DOHH2 (cell line): ENCODE data around the gene GRAMD2B.

Experiments
- H3F3A ChIP-seq: fragments of 200-600 bp; sonication (generic), shearing (Covaris generic); 2 replicates; pipeline ENCODE4 v1.6.0; 2016; ENCODE audit warnings: antibody characterized with exemption, mild to moderate bottlenecking; ENCODE audit not compliant: control insufficient read depth, insufficient read depth
- H3K27ac ChIP-seq: fragments of 200-600 bp; sonication (generic); 2 replicates; pipeline ENCODE4 v1.5.1; 2014; ENCODE audit warnings: low read depth, mild to moderate bottlenecking, low read length, moderate library complexity
- H3K27me3 ChIP-seq: fragments of 200-600 bp; sonication (generic); 2 replicates; pipeline ENCODE4 v1.6.1; 2014; ENCODE audit warnings: mild to moderate bottlenecking, low read length, mixed read lengths; ENCODE audit not compliant: control insufficient read depth
- H3K36me3 ChIP-seq: fragments of 200-600 bp; sonication (generic); 2 replicates; pipeline ENCODE4 v1.6.1; 2014; ENCODE audit warnings: mild to moderate bottlenecking, low read length, moderate library complexity, mixed read lengths; ENCODE audit not compliant: control insufficient read depth
- H3K4me1 ChIP-seq: fragments of 200-600 bp; sonication (generic); 2 replicates; pipeline ENCODE4 v1.6.1; 2014; ENCODE audit warnings: mild to moderate bottlenecking, low read length, mixed read lengths; ENCODE audit not compliant: control insufficient read depth
- H3K4me2 ChIP-seq: fragments of 200-600 bp; sonication (generic); 2 replicates; pipeline ENCODE4 v1.6.0; 2014; ENCODE audit warnings: mild to moderate bottlenecking, low read length, moderate library complexity
- H3K4me3 ChIP-seq: fragments of 200-600 bp; sonication (generic); 2 replicates; pipeline ENCODE4 v1.5.1; 2014; ENCODE audit warnings: mild to moderate bottlenecking, low read length, mixed read lengths
- H3K79me2 ChIP-seq: fragments of 200-600 bp; sonication (generic); 2 replicates; pipeline ENCODE4 v1.6.1; 2014; ENCODE audit warnings: mild to moderate bottlenecking, low read length, mixed read lengths; ENCODE audit not compliant: control insufficient read depth
- H3K9me2 ChIP-seq: fragments of 200-600 bp; sonication (generic); replicated peaks from 2 replicates; pipeline ENCODE4 v1.6.1; 2014; ENCODE audit warnings: mild to moderate bottlenecking, low read length, mixed read lengths; ENCODE audit not compliant: control insufficient read depth
- H3K9me3 ChIP-seq: fragments of 200-600 bp; sonication (generic); 2 replicates; pipeline ENCODE4 v1.6.1; 2014; ENCODE audit warnings: antibody characterized with exemption, low read length, mixed read lengths; ENCODE audit not compliant: control insufficient read depth, insufficient read depth
- H4K20me1 ChIP-seq: fragments of 200-600 bp; sonication (generic); 2 replicates; pipeline ENCODE4 v1.6.0; 2014; ENCODE audit warnings: low read depth, mild to moderate bottlenecking, antibody characterized with exemption, low read length, moderate library complexity; ENCODE audit not compliant: control insufficient read depth, insufficient read depth
- EZH2phosphoT487 ChIP-seq: fragments of 200-600 bp; sonication (generic); IDR thresholded peaks from 2 replicates; pipeline ENCODE4 v1.6.1; 2017; ENCODE audit warnings: borderline replicate concordance, mild to moderate bottlenecking, antibody characterized with exemption, low read length, moderate library complexity, mixed read lengths
- TF ChIP-seq, protein P1 (sequence below): fragments of 200-600 bp; sonication (generic); IDR thresholded peaks from one replicate; pipeline ENCODE4 v1.5.1; 2014; ENCODE audit warnings: antibody characterized with exemption, mild to moderate bottlenecking, low read depth, low read length; ENCODE audit not compliant: poor library complexity, severe bottlenecking

Gene GRAMD2B

DNA sequence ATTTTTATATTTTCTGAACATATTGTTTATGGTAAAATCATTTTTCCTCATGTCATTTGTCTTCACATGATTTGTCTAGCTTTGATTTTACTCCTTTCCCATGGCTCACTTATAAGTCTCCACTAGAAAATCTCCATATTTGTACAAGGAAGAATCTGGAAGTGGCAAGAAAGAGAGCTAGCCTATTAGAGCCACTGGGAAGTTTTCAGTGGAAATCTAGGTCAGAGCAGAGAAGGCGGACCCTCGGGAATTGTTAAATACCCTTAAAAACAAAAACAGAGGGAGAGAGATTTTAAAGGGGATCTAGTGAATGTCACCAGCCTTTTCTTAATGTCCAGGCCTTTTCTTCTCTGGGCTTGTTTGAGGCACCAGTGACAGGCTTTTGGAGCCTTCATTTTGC lies 56.6 kb downstream of the GRAMD2B start:
- no peak for TF ChIP-seq EZH2phosphoT487
- TF ChIP-seq, protein P1, sequence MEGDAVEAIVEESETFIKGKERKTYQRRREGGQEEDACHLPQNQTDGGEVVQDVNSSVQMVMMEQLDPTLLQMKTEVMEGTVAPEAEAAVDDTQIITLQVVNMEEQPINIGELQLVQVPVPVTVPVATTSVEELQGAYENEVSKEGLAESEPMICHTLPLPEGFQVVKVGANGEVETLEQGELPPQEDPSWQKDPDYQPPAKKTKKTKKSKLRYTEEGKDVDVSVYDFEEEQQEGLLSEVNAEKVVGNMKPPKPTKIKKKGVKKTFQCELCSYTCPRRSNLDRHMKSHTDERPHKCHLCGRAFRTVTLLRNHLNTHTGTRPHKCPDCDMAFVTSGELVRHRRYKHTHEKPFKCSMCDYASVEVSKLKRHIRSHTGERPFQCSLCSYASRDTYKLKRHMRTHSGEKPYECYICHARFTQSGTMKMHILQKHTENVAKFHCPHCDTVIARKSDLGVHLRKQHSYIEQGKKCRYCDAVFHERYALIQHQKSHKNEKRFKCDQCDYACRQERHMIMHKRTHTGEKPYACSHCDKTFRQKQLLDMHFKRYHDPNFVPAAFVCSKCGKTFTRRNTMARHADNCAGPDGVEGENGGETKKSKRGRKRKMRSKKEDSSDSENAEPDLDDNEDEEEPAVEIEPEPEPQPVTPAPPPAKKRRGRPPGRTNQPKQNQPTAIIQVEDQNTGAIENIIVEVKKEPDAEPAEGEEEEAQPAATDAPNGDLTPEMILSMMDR: no peak
- H3K27ac ChIP-seq: no peak overlapping the region
- no peaks in the 10 kb centered on the region for H3K27me3 ChIP-seq
- H3K4me1 ChIP-seq: no peaks in the 10 kb centered on the region
- H3K9me2 ChIP-seq: no peaks in the 10 kb centered on the region
- no peak overlapping the region for H3K4me2 ChIP-seq
- H3K4me3 ChIP-seq: no peak overlapping the region
- no peaks in the 10 kb centered on the region for H3K79me2 ChIP-seq
- H3F3A ChIP-seq: no peaks in the 10 kb centered on the region
- no peaks in the 10 kb centered on the region for H3K36me3 ChIP-seq
- no peaks in the 10 kb centered on the region for H4K20me1 ChIP-seq
- no peaks in the 10 kb centered on the region for H3K9me3 ChIP-seq

DNA sequence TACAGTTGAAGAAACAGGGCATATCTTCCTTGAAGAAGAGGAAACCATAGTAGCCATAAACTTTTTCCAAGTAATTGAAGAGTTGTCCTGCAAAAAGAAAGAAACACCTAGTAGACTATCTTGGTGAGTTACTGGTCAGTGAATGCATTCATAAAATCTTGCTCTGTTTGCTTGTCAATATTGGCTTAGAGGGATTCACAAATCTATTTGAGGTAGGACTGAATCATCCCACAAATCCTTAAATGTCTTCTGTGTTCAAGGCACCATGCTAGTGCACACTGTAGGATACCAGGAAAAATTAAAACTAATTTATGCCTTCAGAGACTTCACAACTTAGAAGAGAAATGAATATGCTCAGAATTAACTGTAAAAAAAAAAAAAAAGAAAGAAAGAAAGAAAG lies 57.6 kb downstream of the GRAMD2B start:
- Histone ChIP-seq H3K4me3 (no peak overlapping the region), H3K27ac (no peak overlapping the region), H3F3A (no peaks in the 10 kb centered on the region), H3K9me3 (no peaks in the 10 kb centered on the region), H4K20me1 (no peaks in the 10 kb centered on the region), H3K9me2 (no peaks in the 10 kb centered on the region), H3K79me2 (no peaks in the 10 kb centered on the region), H3K4me2 (no peak overlapping the region), H3K4me1 (no peaks in the 10 kb centered on the region), H3K27me3 (no peaks in the 10 kb centered on the region), H3K36me3 (no peaks in the 10 kb centered on the region)
- TF ChIP-seq EZH2phosphoT487: no peak
- TF ChIP-seq, protein P1: no peak

GRCh38 chr5:126481243-126481642 lies 58.0 kb downstream of the GRAMD2B start:
- H3K4me1 ChIP-seq: no peaks in the 10 kb centered on the region
- no peaks in the 10 kb centered on the region for H3K79me2 ChIP-seq
- no peak overlapping the region for H3K27ac ChIP-seq
- H3K4me3 ChIP-seq: no peak overlapping the region
- H3K36me3 ChIP-seq: no peaks in the 10 kb centered on the region
- TF ChIP-seq, protein P1: no peak
- TF ChIP-seq EZH2phosphoT487: no peak
- no peaks in the 10 kb centered on the region for H3K9me2 ChIP-seq
- H4K20me1 ChIP-seq: no peaks in the 10 kb centered on the region
- no peak overlapping the region for H3K4me2 ChIP-seq
- H3F3A ChIP-seq: no peaks in the 10 kb centered on the region
- H3K27me3 ChIP-seq: no peaks in the 10 kb centered on the region
- H3K9me3 ChIP-seq: no peaks in the 10 kb centered on the region

DNA sequence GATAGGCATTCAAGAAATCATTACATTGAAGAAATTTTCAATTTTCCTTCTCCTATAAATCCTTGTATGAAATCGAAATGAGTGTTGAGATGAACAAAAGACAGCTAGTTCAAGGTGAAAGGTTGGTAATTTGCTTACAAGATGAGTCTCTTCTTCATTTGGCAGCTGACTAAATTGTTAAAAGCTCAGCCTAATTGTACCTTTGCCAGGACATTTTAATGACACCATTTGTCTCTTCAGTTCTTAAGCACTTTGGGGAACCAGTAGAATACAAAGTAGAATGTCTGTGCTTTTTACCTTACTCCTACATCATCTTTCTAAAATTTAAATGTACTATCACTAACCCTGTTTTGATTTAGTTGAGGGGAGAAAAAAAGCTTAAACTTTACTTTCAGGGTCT lies 59.4 kb downstream of the GRAMD2B start:
- Histone ChIP-seq H3K79me2 (no peaks in the 10 kb centered on the region), H3F3A (no peaks in the 10 kb centered on the region), H3K9me2 (no peaks in the 10 kb centered on the region), H3K4me2 (no peak overlapping the region), H3K4me1 (no peaks in the 10 kb centered on the region), H3K36me3 (no peaks in the 10 kb centered on the region), H3K27ac (no peak overlapping the region), H3K9me3 (no peaks in the 10 kb centered on the region), H3K4me3 (no peak overlapping the region), H4K20me1 (no peaks in the 10 kb centered on the region), H3K27me3 (no peaks in the 10 kb centered on the region)
- TF ChIP-seq EZH2phosphoT487: no peak
- TF ChIP-seq, protein P1: no peak
